HG03460 (cell line): Measurements from ENCODE around the gene EZR.

Experiments
- ATAC-seq: cut with Tn5 transposase; IDR thresholded peaks from one replicate; pipeline ENCODE4 v1.9.1; 2021; ENCODE audit not compliant: unreplicated experiment

The EZR gene

GRCh38 chr6:158780246-158780884, 38.8 kb downstream of the EZR start:
- ATAC-seq: no peak

- ATAC-seq: no peak
These were observed 41.1 kb downstream of the EZR start for GRCh38 chr6:158778005-158778527.

DNA sequence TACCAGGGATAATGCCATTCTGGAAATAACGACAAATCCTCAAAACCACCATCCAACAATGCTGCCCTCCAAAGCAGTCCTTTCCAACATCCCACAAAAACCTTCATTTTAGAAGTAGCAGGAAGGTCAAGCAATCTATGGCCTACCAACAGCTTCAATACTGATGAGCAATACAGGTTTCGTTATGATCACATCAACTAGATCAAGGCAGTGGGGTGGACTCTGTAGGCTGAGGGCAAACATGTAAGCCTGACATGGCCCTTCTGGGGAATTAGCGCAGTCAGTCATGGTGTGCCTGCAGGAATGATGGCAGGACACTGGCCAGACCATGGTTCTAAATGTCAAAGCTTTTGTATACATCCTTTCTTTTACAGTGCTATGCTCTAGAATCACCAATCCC, 41.7 kb downstream of the EZR start:
- no peak for ATAC-seq

DNA sequence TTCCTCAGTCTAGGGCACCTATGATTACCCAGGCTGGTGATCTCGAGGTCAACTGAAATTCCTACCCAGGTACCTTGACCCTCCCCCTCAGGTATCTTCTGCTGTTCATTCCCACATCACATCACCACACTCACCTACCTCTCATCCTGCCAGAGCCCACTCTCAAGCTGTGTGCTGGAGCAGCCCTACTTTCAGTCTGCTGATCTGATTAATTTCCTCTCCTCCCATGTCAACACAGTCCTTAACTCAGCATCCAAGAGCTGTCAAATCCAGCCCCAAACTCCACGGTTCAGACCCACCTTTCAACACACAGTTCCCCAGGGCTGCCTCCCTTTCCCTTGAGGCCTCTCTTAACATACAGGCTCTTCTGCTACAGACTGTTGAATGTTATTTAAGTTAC, 42.4 kb downstream of the EZR start:
- no peak for ATAC-seq

DNA sequence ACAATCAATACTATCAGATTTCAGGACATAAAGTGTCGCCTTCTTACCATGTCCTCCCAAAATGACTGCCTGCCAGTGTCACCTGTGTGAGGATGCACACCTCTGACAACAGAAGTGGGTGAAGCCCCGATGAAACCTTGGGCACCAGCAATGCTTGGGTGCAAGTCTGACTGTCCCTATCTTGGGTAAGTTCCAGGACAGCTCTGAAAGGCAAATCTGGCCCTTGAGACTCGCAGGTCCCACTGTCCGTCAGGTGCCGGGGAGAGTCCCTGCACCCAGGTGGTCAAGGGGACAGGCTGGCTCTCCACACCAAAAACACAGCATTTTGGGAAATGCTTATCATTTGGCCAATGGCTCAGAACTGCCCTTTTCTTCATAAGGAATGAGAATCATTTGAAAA, 43.3 kb downstream of the EZR start:
- no peak for ATAC-seq

DNA sequence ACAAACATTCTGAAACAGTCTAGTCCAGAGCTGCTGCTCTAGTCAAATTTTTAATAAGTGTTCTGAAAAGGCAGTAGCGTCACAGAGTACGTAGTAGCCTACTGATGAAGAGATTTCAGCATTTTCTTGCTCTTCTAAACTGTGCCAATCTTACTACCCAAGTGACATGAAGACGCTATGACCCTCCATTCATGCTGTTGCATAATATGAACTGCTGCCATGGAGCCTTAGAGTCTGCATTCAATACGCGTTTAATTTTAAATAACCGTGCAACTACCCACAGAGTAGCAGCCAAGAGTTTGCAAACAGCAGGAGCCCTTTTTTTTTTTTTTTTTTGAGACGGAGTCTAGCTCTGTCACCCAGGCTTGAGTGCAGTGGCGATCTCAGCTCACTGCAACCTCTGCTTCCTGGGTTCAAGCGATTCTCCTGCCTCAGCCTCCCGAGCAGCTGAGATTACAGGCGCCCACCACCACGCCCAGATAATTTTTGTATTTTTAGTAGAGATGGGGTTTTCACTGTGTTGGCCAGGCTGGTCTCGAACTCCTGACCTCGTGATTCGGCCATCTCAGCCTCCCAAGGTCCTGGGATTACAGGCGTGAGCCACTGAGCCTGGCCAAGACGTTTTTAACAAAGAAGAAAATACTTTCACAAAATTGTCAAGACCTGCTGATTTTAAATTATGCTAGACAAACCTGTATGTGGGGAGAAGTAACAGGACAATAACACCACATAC, 44.3 kb downstream of the EZR start:
- no peak for ATAC-seq

GRCh38 chr6:158773581-158774449, 45.4 kb downstream of the EZR start:
- no peak for ATAC-seq

DNA sequence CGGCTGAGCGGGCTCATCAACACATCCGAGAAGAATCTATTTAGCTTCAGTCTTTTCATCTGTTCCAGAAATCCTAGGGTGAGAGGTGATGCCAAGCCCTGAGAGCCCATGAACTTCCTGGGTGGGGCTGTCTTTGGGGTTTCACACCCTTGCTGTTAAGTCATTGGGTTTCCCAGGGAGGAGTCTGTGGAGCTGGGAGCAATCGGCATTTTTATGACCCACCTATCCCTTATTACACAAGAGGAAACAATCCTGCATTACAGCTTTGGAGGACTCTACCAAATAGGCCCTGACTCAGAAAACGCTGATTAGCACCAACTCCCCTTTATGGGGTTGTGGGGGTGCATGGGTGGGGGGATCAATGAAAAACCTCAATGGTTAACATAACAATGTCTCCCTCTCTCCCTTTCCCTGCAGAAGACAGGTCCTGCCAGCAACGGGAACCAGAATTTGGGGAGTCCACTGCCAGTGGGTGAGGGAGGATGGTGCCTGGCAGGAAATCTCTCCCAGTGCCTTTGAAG, 46.3 kb downstream of the EZR start:
- no peak for ATAC-seq

GRCh38 chr6:158772172-158772571, 47.0 kb downstream of the EZR start:
- no peak for ATAC-seq

DNA sequence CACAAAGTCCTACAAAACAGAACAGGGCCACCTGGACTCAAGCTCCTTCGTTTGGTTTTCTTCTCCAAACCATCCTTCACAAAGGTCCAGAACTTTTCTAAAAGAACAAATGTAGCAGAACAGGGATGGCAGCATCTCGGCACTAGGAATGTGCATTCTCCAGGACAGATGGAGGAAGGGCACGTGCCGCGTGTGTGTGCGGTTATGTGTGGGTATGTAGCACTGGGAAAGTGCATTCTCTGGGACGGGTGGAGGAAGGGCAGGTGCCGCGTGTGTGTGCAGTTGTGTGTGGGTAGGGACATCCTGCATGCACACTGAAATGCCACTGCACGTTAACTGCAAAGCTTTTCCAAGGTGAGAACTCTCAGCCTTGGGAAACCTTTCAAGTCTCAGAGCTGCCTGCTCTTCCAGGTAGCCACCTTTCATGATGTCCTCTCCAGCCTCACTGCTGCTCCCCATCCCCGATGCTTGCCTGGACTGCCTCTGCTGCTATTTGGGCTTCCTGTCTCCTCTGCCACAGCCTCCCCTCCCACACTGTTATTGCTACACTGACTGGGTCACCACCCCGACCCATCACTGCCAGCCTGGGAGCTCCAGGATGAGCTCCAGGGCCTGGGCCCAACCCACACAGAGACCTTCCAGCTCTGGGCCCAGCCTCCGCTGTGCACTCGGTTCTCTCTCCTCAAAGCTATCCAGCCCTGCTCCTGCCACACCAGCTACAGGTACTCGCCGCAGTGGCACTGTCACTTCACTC, 47.6 kb downstream of the EZR start:
- no peak for ATAC-seq

DNA sequence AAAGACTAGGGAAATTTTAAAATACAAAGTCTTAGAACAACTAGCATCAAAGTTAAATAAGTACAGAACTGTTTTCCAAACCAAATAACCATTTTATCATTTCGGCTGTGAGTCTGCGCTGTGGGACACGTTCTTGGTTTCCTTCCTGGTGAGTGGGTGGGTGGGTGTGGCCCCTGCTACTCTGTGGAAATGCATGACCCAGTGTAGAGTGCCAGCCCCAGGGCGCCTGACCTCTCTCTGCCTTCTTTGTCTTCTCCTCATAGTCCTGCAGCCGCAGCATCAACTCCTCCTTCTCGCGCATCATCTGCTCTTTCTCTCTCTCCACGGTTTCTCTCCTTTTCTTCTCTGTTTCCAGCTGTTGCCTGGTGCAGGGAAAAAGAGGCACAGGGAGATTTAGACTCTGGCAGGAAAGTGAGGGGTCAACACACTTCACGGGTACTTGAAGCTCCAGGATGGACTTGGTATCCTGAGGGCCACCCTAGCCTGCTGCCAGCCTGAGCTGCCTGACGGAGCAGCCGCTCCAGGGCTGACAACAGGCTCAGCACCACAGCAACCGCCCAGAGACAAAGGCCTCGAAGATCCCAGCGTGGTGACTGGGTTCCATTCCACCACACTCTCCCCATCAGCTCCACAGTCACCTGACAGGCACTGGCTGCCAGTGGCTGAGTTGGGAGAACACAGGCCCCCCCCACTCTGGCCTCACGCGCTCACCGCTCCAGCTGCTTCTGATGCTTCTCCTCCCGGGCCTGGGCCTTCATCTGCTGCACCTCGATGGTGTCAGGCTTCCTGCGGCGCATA, 48.4 kb downstream of the EZR start:
- no peak for ATAC-seq

DNA sequence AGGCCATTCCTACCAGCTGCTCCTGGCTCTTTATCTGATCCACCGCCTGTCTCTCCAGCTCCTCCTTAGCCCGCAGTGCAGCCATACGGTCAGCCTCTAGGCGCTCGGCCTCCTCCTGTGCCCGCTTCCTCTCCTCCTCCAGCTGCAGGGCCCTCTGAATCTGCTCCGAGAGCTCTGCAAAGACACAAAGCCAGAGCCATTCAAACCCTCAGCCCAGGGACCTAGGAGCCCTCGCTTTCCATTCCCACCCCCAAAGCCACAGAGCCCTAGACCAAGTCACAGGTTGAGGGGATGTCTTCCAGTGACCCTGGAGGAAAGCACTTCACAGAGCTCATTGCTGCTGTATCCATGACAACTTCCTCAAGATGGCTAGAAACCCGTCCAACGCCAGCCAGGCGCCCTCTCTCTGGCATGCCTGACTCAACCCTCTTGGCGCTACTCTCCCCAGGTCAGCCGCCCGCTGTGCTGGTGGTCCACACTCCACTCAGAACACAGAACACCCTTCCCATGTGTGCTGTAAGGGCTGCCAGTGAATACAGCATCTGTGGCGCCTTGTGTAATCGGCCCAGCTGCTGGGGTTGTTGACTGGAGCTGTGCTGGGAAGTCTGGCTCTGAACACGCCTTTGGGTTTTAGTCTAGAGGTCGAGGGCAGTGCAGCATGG, 49.3 kb downstream of the EZR start:
- no peak for ATAC-seq

DNA sequence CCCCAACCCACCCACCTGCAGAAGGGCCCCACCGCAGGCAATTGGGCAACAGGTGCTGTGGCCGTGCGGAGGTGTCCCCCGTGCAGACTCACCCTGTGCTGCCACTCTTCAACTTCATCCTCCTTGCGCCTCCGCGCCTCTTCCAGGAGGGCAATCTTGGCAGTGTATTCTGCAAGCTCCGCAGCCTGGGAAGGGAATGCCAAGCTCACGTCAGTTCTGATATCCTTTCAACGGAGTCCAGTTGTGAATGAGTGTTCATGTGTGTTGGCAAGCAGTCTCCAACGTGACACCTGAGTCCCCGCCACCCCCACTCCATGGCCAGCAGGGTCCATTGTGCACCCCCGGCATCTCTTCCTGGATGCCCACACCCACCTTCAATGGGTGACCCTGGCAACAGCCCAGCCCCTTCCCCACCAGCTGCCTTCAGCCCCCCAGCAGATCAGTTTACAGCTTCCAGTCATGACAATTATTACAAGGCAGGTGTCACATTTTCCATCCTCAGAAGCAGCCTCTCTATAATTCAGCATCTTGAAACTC, 49.9 kb downstream of the EZR start:
- ATAC-seq: no peak

GRCh38 chr6:158768436-158768835, 50.7 kb downstream of the EZR start:
- ATAC-seq: no peak

GRCh38 chr6:158767709-158768108, 51.5 kb downstream of the EZR start:
- ATAC-seq: no peak

- no peak for ATAC-seq
These were observed 52.3 kb downstream of the EZR start for GRCh38 chr6:158766621-158767455.

- ATAC-seq: no peak
These were observed 53.6 kb downstream of the EZR start for GRCh38 chr6:158765499-158766068.

- ATAC-seq: no peak
These were observed 54.2 kb downstream of the EZR start for GRCh38 chr6:158764926-158765325.
